Astrocyte of the spinal cord (primary cell): Measurements from ENCODE around the gene NTN1.
"Not testable (repeated sequence)": the region's sequence is repeated elsewhere in the genome, so short reads cannot be mapped to it uniquely, and the experiment has no call there.

Experiments
- DNase-seq: peaks from one replicate; pipeline ENCODE4 v3.0.0; 2011; ENCODE audit warnings: low read depth, low spot score
- H3K4me3 ChIP-seq: 2 replicates; pipeline ENCODE4 v1.5.1; 2011; ENCODE audit warnings: low read depth, mild to moderate bottlenecking, low read length, moderate library complexity
- CTCF ChIP-seq: IDR thresholded peaks from 2 replicates; pipeline ENCODE4 v1.5.1; 2012; ENCODE audit warnings: low read depth, mild to moderate bottlenecking, low read length, inconsistent platforms
- in situ Hi-C: cut with HindIII; loops from 2 replicates; pipeline ENCODE4 v1.10.0; 2017; ENCODE audit warnings: low sequenced_read_pairs

The NTN1 gene

GRCh38 chr17:8985054-8985701 lies 36.1 kb upstream of the NTN1 start:
- in situ Hi-C loops = no loop called here
- DNase-seq = no peak
- H3K4me3 ChIP-seq = no peak overlapping the region
- no peak for TF ChIP-seq CTCF

- peak; percentile 4 for TF ChIP-seq CTCF
- in situ Hi-C loops = no loop called here
These were observed 35.0 kb upstream of the NTN1 start for GRCh38 chr17:8986295-8986694.

GRCh38 chr17:8988263-8988935 lies 32.9 kb upstream of the NTN1 start:
- DNase-seq, in situ Hi-C loops, H3K4me3 ChIP-seq: not testable (repeated sequence)

More at GRCh38 chr17:8986295-8986694, 35.0 kb upstream of the NTN1 start:
- DNase-seq = no peak
- H3K4me3 ChIP-seq = no peak overlapping the region

GRCh38 chr17:8991514-8992285 lies 29.6 kb upstream of the NTN1 start:
- in situ Hi-C loops = no loop called here
- TF ChIP-seq CTCF = peak; percentile 72
- H3K4me3 ChIP-seq = no peak overlapping the region
- peak; percentile 48 for DNase-seq

- in situ Hi-C loops = no loop called here
- TF ChIP-seq CTCF = peak; percentile 89
- DNase-seq = peak; percentile 32
- no peak overlapping the region for H3K4me3 ChIP-seq
These were observed 27.0 kb upstream of the NTN1 start for GRCh38 chr17:8994319-8994718.

- in situ Hi-C loops = no loop called here
- no peak overlapping the region for H3K4me3 ChIP-seq
- no peak for TF ChIP-seq CTCF
- no peak for DNase-seq
These were observed 25.6 kb upstream of the NTN1 start for GRCh38 chr17:8995711-8996110.

GRCh38 chr17:8997994-8998628 lies 23.2 kb upstream of the NTN1 start:
- in situ Hi-C loops = no loop called here
- H3K4me3 ChIP-seq = no peak overlapping the region
- DNase-seq = peak; percentile 54
- peak; percentile 97 for TF ChIP-seq CTCF
